ENCODE data around the gene LTBP2. TPM values are rescaled to one million over a fixed set of nuclear protein-coding genes. Genes with fewer than 3 reads are reported as not detected.

Gene LTBP2
- total RNA-seq, 1 experiment from 2014 or later = 7.6 TPM

DNA sequence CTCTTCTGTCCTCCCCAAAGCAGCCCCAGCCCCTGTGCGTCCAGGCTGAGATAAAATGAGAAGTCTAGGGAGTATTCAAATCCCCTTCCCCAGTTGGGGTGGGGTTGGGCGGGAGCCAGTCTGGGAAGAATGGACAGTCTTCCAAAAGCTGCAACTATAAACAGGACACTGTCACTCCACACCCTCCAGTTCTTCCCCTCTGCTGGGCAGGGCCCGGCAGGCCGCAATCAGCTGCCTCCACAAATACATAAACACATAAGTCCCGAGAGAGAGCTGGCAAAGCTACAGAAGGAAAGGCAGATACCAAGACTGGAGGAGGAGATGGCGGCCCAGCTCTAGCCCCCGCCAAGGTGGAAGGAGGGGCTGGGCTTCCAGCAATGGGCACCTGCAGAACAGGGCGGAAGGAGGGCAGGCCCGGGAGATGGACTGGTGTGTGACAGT, 12.7 kb downstream of the LTBP2 start:
- no peak for DNase-seq (ENCODE audit: low read depth)
- in situ Hi-C loops (cut with HindIII; ENCODE audit: low pct_unique_long_range_greater_than_20kb, low sequenced_read_pairs) = no loop called here

DNA sequence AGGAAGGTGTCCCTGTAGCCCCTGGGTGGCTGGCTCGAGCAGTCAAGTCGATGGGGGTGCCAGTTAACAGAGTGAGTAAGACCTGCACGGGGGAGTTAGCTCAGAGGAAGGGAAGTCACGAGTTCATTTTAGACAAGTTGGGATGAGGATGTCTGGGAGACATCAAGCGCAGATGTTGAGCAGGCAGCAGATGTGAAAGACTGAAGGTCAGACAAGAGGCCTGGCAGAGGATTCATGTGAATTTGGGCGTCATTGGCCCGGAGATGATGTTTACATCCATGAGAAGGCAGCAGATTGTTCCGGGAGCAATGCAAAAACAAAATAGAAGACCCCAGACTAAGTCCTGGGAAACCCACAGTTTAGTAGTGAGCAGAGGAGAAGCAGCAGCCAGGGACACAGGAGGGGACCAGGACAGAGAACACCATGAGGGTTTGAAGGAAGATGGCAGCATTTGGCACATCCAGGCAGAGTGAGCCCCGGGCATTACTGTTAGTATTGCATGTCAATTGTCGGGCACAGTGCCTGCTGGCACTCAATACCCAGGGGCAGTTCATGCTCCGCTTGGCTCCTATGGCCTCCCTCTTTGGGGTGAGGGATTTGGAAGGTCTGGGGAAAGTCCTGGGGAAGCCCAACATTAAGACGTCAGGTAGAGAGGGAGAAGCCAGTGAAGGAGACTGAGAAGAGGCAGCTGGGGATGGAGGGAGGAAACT, 15.1 kb downstream of the LTBP2 start:
- no peak for DNase-seq (ENCODE audit: low read depth)
- in situ Hi-C loops (cut with HindIII; ENCODE audit: low pct_unique_long_range_greater_than_20kb, low sequenced_read_pairs) = no loop called here

GRCh38 chr14:74595006-74595735, 16.9 kb downstream of the LTBP2 start:
- in situ Hi-C loops (cut with HindIII; ENCODE audit: low pct_unique_long_range_greater_than_20kb, low sequenced_read_pairs) = no loop called here
- DNase-seq (ENCODE audit: low read depth) = no peak

DNA sequence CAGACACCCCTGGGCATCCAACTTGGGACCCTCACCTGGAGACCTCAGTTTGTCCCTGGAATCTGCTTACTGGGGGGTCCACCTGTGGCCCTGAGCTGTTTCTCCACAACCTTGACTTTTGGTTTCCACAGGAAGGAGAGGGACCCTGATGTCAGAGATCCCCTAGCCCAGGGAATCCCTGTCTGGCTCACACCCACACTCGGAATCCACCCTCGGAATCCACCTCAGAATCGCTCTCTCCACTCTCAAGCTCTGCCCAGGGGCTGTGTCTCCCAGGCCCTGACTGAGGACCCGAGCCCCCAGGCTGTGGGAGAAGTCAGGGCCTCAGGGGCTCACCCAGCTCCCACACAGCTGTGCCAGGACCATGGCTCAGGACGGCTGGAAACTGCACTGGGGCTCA, 17.4 kb downstream of the LTBP2 start:
- DNase-seq (ENCODE audit: low read depth) = no peak
- in situ Hi-C loops (cut with HindIII; ENCODE audit: low pct_unique_long_range_greater_than_20kb, low sequenced_read_pairs) = no loop called here

GRCh38 chr14:74594029-74594428, 18.0 kb downstream of the LTBP2 start:
- in situ Hi-C loops (cut with HindIII; ENCODE audit: low pct_unique_long_range_greater_than_20kb, low sequenced_read_pairs) = no loop called here
- DNase-seq (ENCODE audit: low read depth) = no peak

DNA sequence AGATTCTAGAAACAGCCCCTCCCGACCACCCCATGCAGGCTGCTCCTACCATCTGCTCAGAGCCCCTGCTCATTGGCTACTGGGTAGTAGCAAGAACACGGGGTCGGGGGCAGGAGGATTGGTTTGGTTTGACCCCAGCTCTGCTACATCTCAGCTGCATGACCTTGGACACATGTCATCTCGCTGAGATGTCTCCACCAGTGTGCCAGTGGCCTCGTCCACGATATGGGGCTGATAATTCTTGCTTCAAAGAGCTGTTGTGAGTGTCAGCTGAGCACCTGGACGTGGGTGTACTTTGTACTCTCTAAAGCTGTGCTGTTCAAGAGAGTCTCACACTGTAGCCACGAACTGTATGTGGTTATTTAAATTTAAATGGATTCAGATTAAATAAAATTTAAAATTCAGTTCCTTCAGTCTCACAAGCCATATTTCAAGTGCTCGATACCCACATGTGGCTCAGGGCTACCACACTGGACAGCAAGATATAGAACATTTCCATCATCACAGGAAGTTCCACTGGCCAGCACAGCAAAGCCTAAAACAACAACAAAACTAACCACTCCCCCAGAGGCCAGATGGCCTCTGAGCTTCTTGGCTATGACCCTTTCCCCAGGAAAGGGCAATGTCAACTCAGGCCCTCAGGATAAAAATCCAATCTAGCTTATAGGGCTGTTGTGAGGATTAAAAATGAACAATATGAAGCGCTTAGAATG, 18.6 kb downstream of the LTBP2 start:
- DNase-seq (ENCODE audit: low read depth) = no peak
- in situ Hi-C loops (cut with HindIII; ENCODE audit: low pct_unique_long_range_greater_than_20kb, low sequenced_read_pairs) = no loop called here

DNA sequence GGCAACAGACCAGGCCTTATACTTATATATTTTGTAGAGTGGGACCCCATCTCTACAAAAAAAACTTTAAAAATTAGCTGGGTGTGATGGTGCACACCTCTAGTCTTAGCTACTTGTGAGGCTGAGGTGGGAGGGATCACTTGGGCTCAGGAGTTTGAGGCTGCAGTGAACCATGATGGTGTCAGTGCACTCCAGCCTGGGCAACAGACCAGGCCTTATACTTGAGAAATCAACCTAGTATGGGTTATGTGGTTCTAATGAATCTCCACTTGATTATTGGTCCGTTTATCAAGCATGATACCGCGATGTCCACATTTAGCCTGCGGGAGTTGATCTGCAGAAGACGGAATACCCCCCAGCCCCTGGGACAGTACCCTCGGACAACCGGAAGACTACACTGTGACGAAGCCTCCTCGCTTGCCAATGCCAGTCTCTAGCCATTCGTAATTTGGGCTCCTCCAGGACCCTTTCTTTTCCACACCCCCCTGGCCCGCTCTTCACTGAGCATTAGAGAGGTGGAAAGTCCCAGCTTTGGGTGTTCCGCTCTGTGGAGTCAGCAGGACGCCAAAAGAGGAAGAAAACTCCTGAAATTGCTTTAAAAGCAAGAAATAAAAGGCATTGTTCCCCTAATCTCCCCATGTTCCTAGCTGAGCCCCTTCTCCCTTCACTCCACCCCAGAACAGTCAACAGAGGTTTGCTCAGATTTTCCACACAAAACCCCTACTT, 19.4 kb downstream of the LTBP2 start:
- no peak for DNase-seq (ENCODE audit: low read depth)
- in situ Hi-C loops (cut with HindIII; ENCODE audit: low pct_unique_long_range_greater_than_20kb, low sequenced_read_pairs) = no loop called here

DNA sequence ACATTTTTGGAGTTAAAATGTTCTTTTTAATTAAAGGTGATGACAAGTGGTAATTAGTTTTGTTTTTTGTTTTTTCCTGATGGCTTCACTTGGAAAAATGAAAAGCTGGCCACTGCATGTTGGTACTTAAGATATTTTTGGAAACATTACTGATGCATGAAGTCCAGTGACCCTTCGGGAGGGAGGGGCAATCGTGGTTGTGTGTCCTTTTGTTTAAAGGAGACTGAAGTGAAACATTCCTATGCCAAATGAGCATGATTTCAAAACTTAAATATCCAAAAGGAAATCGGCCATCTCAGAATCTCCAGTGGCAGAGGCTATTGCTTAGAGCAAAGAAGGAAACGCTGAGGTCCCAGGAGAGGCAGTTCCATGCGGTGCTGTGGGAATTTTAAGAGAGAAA, 20.1 kb downstream of the LTBP2 start:
- in situ Hi-C loops (cut with HindIII; ENCODE audit: low pct_unique_long_range_greater_than_20kb, low sequenced_read_pairs) = no loop called here

DNA sequence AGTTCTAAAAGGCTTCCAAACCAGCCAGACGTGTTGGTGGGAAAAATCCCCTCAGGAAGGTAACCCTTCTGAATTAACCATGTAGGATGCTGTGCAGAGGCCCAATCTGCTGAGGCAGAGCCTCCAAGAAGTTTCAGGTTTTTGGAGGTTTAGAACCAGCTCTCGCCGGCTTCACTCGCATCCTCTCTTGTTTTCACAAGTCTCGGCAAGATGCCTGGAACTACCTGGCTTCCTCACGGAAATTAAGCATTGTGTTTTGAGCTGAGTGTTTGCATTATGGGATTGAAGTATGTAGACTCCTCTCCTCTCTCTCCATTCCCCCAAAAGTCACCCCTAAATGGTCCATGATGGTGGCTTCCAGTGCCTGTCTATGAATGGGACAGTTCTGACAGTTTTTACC, 20.6 kb downstream of the LTBP2 start:
- in situ Hi-C loops (cut with HindIII; ENCODE audit: low pct_unique_long_range_greater_than_20kb, low sequenced_read_pairs) = no loop called here
- DNase-seq (ENCODE audit: low read depth) = no peak

More for the DNA sequence above, 20.1 kb downstream of the LTBP2 start:
- DNase-seq (ENCODE audit: low read depth) = no peak

DNA sequence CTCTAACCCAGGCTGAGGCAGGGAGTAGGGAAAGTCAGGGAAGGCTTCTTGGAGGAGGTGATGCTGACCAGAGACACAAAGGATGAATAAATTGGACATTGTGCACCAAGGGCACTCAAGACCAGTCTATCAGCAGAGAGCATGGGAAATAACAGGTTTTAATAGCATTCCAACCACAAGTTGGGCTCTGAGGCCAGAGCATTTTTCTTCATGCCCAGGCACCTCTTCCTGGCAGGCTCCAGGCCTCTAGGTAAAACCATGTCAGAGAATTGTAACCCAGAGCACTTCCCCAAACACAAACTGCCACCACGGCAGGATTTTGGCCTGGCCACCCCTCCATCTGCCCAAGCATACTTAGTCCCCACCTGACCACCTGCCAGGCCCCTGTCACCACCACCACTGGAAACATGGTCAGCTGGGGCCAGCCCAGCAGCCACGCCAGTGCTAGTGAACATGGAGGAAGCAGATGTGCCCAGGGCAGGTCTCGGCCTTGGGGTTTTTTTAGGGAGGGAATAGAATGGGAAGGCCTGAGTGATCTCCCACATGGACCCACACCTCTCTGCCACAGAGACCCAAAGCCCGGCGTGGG, 22.7 kb downstream of the LTBP2 start:
- in situ Hi-C loops (cut with HindIII; ENCODE audit: low pct_unique_long_range_greater_than_20kb, low sequenced_read_pairs) = no loop called here
- no peak for DNase-seq (ENCODE audit: low read depth)

DNA sequence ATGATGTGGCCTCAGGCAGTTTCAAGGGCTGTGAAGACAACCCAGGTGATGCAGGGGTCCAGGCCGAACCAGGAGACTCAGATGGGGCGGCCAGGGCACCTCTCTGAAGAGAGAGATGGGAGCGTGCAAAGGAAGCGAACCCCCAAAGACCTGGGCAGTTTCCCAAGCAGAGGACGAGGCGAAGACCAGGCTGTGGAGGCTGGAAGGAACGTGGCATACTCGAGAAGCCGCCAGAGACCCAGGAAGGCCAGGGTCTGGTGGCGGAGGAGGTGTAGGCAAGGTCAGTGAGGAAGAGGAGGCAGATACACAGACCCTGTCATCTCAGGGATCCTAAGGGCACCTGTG, 24.7 kb downstream of the LTBP2 start:
- DNase-seq (ENCODE audit: low read depth) = no peak
- in situ Hi-C loops (cut with HindIII; ENCODE audit: low pct_unique_long_range_greater_than_20kb, low sequenced_read_pairs) = no loop called here

GRCh38 chr14:74586681-74587362, 25.2 kb downstream of the LTBP2 start:
- in situ Hi-C loops (cut with HindIII; ENCODE audit: low pct_unique_long_range_greater_than_20kb, low sequenced_read_pairs) = no loop called here
- no peak for DNase-seq (ENCODE audit: low read depth)

DNA sequence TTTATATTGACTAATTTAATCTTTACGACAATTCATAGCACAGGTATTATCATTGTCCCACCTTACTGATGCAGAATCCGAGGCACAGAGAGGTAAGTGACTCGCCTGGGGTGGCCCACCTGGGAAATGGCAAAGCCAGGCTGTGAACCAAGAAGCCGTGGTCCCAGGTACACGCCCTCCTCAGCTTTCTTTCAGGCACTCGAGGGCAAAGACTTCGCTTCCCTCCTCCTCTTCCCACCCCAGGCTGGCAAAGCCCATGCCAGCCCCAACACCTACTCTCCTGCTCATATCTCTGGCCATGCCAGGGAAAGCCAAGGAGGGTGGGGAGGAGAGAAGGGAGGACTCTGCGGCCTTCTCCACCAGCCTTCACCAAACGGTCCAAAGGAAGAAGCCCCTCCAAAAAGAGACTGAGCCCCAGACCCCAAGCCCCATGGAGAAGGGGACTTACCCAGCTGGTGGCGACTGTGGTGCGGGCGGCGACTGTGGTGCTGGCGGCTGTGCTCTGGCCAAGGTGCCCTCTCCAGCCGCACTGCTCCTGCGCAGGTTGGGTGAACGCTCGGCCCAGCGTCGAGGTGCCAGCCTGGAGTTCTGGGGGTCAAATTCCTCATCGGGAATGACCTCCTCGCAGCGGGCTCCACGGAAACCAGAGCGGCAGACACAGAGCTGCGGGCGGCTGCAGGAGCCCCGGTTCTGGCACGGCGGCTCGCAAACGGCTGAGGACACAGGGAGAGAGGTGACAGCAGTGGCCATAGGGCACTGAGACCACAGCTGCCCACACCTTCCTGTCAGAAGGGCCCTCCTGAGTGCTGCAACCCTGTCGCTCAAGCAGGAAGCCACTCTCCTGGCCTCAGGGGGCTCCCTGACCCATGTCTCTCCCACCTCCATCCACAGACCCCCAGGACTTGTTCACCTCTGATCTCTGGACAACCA, 26.4 kb downstream of the LTBP2 start:
- no peak for DNase-seq (ENCODE audit: low read depth)
- in situ Hi-C loops (cut with HindIII; ENCODE audit: low pct_unique_long_range_greater_than_20kb, low sequenced_read_pairs) = no loop called here

DNA sequence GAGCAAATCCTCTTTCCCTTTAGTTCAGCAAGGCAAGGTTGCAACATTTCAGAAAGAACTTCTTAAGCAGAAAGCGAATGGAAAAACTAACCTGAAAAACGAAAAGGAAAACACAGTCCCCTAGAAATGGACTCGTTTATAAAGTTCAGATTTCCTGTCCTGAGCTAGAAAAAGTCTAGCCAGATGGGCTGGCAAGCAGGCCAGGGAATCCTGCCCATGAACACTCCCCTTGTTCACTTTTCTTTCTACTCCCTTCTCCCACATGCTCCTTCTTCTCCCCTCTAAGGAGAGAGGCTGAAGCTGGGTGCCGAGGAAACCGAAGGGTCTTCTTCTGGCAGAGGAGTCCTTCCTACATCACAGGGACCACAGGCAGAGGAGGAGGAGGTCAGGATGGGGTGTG, 27.1 kb downstream of the LTBP2 start:
- no peak for DNase-seq (ENCODE audit: low read depth)
- in situ Hi-C loops (cut with HindIII; ENCODE audit: low pct_unique_long_range_greater_than_20kb, low sequenced_read_pairs) = no loop called here

DNA sequence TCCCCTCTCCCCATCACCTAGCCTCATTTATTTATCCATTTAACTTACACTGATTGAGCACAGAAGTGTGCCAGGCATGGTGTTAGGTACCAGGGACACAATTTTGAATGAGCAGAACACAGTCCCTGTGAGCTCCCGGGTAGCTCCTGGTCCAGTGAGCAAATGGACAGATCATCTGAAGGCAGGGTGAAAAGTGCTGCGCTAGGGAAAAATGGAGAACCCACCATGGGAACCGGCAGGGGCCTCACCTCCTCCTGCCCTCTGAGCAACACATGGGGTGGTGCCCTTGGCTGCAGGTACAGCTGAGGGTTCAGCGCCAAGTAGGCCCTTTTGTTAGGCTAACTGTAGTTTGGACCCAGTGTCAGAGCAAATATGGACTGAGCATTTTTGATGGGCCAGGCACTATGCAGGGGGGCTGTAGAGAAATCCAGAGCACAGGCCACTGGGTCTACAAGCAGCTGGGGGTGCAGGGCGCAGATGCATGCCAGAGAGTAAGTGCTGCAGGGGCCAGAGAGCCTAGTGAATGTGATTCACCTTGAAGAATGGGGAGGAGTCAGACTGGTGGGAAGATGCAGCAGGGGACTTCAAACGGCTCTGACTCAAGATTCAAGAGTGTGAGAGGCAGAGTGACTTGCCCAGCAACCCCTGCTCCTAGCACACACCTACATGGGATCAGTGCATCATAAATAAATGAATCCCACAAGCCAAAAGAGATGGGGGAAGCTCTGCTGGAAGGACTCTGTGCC, 28.2 kb downstream of the LTBP2 start:
- in situ Hi-C loops (cut with HindIII; ENCODE audit: low pct_unique_long_range_greater_than_20kb, low sequenced_read_pairs) = no loop called here
- DNase-seq (ENCODE audit: low read depth) = peak; percentile 45

GRCh38 chr14:74582910-74583581, 29.0 kb downstream of the LTBP2 start:
- no peak for DNase-seq (ENCODE audit: low read depth)

More at GRCh38 chr14:74582910-74583581, 29.0 kb downstream of the LTBP2 start:
- in situ Hi-C loops (cut with HindIII; ENCODE audit: low pct_unique_long_range_greater_than_20kb, low sequenced_read_pairs) = no loop called here

All from Caki2 (cell line).